H1 (cell line): ENCODE results near the gene RIC8A. TPM values are rescaled to one million over a fixed set of nuclear protein-coding genes. Genes with fewer than 3 reads are reported as not detected.

Source experiments
- CTCF ChIA-PET: fragments of 300-600 bp; sonication (Branson Sonifier 250); formaldehyde crosslinking; loops from one replicate; lab custom pipeline; 2021; ENCODE audit not compliant: partially characterized antibody; lab: Charles Lee
- POLR2A ChIA-PET: fragments of 300-600 bp; sonication (Branson Sonifier 250); formaldehyde crosslinking; loops from one replicate; lab custom pipeline; 2021; ENCODE audit warnings: inconsistent platforms; ENCODE audit not compliant: partially characterized antibody; lab: Charles Lee
- DNase-seq, 2 experiments: peaks; one replicate each; pipeline versions ENCODE4 v3.0.0 to v3.0.0-alpha.2; 2010 to 2022; ENCODE audit warnings: low spot score in 2 of 2, low read depth in 1 of 2, mixed read lengths in 1 of 2
- FAIRE-seq: peaks from 2 replicates; lab custom pipeline; 2011; peaks lifted over from hg19 to GRCh38; lab: Jason Lieb, UNC
- H2AFZ ChIP-seq: 2 replicates; pipeline ENCODE4 v1.8.1; 2012; ENCODE audit warnings: low read length, inconsistent platforms
- H2AK5ac ChIP-seq: 2 replicates; pipeline ENCODE4 v1.6.1; 2013; ENCODE audit warnings: low read depth, low read length
- H2BK120ac ChIP-seq: replicated peaks from 2 replicates; pipeline ENCODE3; 2013; ENCODE audit warnings: low read depth, low read length, inconsistent platforms
- H2BK12ac ChIP-seq: 2 replicates; pipeline ENCODE4 v1.6.1; 2013; ENCODE audit warnings: low read depth, low read length
- H2BK15ac ChIP-seq: 2 replicates; pipeline ENCODE4 v1.6.1; 2013; ENCODE audit warnings: low read length
- H2BK20ac ChIP-seq: 2 replicates; pipeline ENCODE4 v1.6.1; 2013; ENCODE audit warnings: low read length
- H2BK5ac ChIP-seq: 2 replicates; pipeline ENCODE4 v1.6.1; 2013; ENCODE audit warnings: low read depth, low read length
- H3K14ac ChIP-seq: 2 replicates; pipeline ENCODE4 v1.6.1; 2013; ENCODE audit warnings: inconsistent platforms; ENCODE audit not compliant: insufficient read length
- H3K18ac ChIP-seq: 2 replicates; pipeline ENCODE4 v1.6.1; 2013; ENCODE audit warnings: low read length; ENCODE audit errors: extremely low read depth
- H3K23ac ChIP-seq: 2 replicates; pipeline ENCODE4 v1.6.1; 2013; ENCODE audit warnings: inconsistent platforms; ENCODE audit not compliant: insufficient read length
- H3K23me2 ChIP-seq: 2 replicates; pipeline ENCODE4 v1.6.1; 2013; ENCODE audit warnings: low read depth, low read length
- H3K27ac ChIP-seq: 2 replicates; pipeline ENCODE4 v1.6.1; 2011; ENCODE audit warnings: low read depth, low read length, inconsistent platforms
- H3K27me3 ChIP-seq, 4 experiments: replicated peaks in 1 of 4; 1 replicate in 1 of 4; 2 replicates in 3 of 4; pipeline versions ENCODE4 v1.6.1 to v1.8.1; 2011 to 2013; ENCODE audit warnings: low read length in 3 of 4, mild to moderate bottlenecking in 3 of 4, inconsistent platforms in 2 of 4, mixed read lengths in 2 of 4, moderate library complexity in 1 of 4; ENCODE audit not compliant: control insufficient read depth in 3 of 4, insufficient read depth in 3 of 4; ENCODE audit errors: extremely low read depth in 1 of 4
- H3K36me3 ChIP-seq, 4 experiments: 2 replicates each; pipeline versions ENCODE4 v1.6.1 to v1.8.1; 2011 to 2013; ENCODE audit warnings: mild to moderate bottlenecking in 4 of 4, low read length in 3 of 4, moderate library complexity in 2 of 4, control low read depth in 1 of 4, inconsistent platforms in 1 of 4; ENCODE audit not compliant: insufficient read depth in 4 of 4, control insufficient read depth in 2 of 4
- H3K4ac ChIP-seq: replicated peaks from 2 replicates; pipeline ENCODE3; 2013; ENCODE audit warnings: low read length, low read depth, mixed read lengths, inconsistent platforms; ENCODE audit not compliant: insufficient read length
- H3K4me1 ChIP-seq, 4 experiments: replicated peaks in 1 of 4; 1 replicate in 1 of 4; 2 replicates in 3 of 4; pipeline versions ENCODE4 v1.6.1 to v1.8.1; 2011 to 2013; ENCODE audit warnings: low read length in 3 of 4, inconsistent platforms in 2 of 4, mixed read lengths in 1 of 4; ENCODE audit not compliant: insufficient read depth in 4 of 4, control insufficient read depth in 3 of 4
- H3K4me2 ChIP-seq, 2 experiments: 2 replicates each; pipeline versions ENCODE4 v1.6.1 to v1.8.1; 2011 to 2013; ENCODE audit warnings: low read depth in 2 of 2, low read length in 2 of 2, control low read depth in 1 of 2, inconsistent platforms in 1 of 2, mild to moderate bottlenecking in 1 of 2; ENCODE audit not compliant: insufficient read depth in 1 of 2
- H3K4me3 ChIP-seq, 4 experiments: fragments of 200-600, 300-600 bp in 1 of 4; sonication (generic), shearing (Covaris generic), sonication (Bioruptor Twin) in 1 of 4; 2 replicates each; pipeline versions ENCODE4 v1.5.1 to v1.8.1; 2011 to 2016; ENCODE audit warnings: low read length in 4 of 4, low read depth in 3 of 4, control low read depth in 2 of 4, inconsistent platforms in 2 of 4, mild to moderate bottlenecking in 2 of 4, mixed read lengths in 1 of 4, moderate library complexity in 1 of 4; ENCODE audit not compliant: insufficient read depth in 2 of 4; ENCODE audit errors: extremely low read depth in 1 of 4
- H3K56ac ChIP-seq: replicated peaks from 2 replicates; pipeline ENCODE3; 2013; ENCODE audit warnings: low read depth, mild to moderate bottlenecking, mixed read lengths, low read length, inconsistent platforms; ENCODE audit not compliant: insufficient read length
- H3K79me1 ChIP-seq: 2 replicates; pipeline ENCODE4 v1.6.1; 2013; ENCODE audit warnings: low read depth, low read length, control low read depth
- H3K79me2 ChIP-seq, 2 experiments: 2 replicates each; pipeline versions ENCODE4 v1.6.1 to v1.8.1; 2012 to 2013; ENCODE audit warnings: low read length in 2 of 2, mild to moderate bottlenecking in 2 of 2, inconsistent platforms in 1 of 2; ENCODE audit not compliant: insufficient read depth in 2 of 2, control insufficient read depth in 1 of 2
- H3K9ac ChIP-seq, 4 experiments: replicated peaks in 1 of 4; 1 replicate in 1 of 4; 2 replicates in 3 of 4; pipeline versions ENCODE4 v1.6.1 to v1.8.1; 2011 to 2013; ENCODE audit warnings: low read depth in 3 of 4, low read length in 3 of 4, control low read depth in 2 of 4, mild to moderate bottlenecking in 2 of 4, moderate library complexity in 2 of 4, inconsistent platforms in 1 of 4; ENCODE audit errors: extremely low read depth in 1 of 4
- H3K9me3 ChIP-seq, 2 experiments: 2 replicates each; pipeline versions ENCODE4 v1.6.1 to v1.8.1; 2012 to 2013; ENCODE audit warnings: mild to moderate bottlenecking in 2 of 2, moderate library complexity in 2 of 2, control low read depth in 1 of 2, inconsistent platforms in 1 of 2, low read depth in 1 of 2, low read length in 1 of 2, mixed read lengths in 1 of 2; ENCODE audit not compliant: insufficient read depth in 2 of 2
- H4K20me1 ChIP-seq, 2 experiments: replicated peaks in 1 of 2; 2 replicates each; pipeline versions ENCODE3 to v1.8.1; 2011 to 2013; ENCODE audit warnings: inconsistent platforms in 2 of 2, low read length in 2 of 2, mild to moderate bottlenecking in 1 of 2; ENCODE audit not compliant: insufficient read depth in 2 of 2, control insufficient read depth in 1 of 2
- H4K5ac ChIP-seq: 2 replicates; pipeline ENCODE4 v1.6.1; 2013; ENCODE audit warnings: low read length, low read depth, mixed read lengths, inconsistent platforms; ENCODE audit not compliant: insufficient read length
- H4K8ac ChIP-seq: 2 replicates; pipeline ENCODE4 v1.8.0; 2013; ENCODE audit warnings: mild to moderate bottlenecking, moderate library complexity, low read length, inconsistent platforms; ENCODE audit not compliant: insufficient read depth; ENCODE audit errors: extremely low read depth
- H4K91ac ChIP-seq: replicated peaks from 2 replicates; pipeline ENCODE3; 2013; ENCODE audit warnings: low read length, mixed read lengths, inconsistent platforms; ENCODE audit not compliant: insufficient read length
- BCL11A ChIP-seq, 2 experiments: IDR thresholded peaks; one replicate each; pipeline ENCODE4 v1.6.1; 2011; ENCODE audit warnings: low read depth in 2 of 2, low read length in 2 of 2, mild to moderate bottlenecking in 2 of 2
- CBX8 ChIP-seq: fragments of 300-800, 300-1000 bp; sonication (generic); IDR thresholded peaks from 2 replicates; pipeline ENCODE4 v1.7.1; 2016; ENCODE audit warnings: low read depth, low read length, borderline replicate concordance
- GABPA ChIP-seq: IDR thresholded peaks from 2 replicates; pipeline ENCODE4 v1.6.1; 2011; ENCODE audit warnings: mild to moderate bottlenecking, low read length, moderate library complexity, borderline replicate concordance; ENCODE audit not compliant: insufficient read depth
- GTF2F1 ChIP-seq: IDR thresholded peaks from 2 replicates; pipeline ENCODE4 v1.6.1; 2012; ENCODE audit warnings: low read depth, low read length, improper control_type of control experiment, borderline replicate concordance
- PHF8 ChIP-seq: fragments of 200-600 bp; sonication (generic); conservative IDR thresholded peaks from 2 replicates; pipeline ENCODE4 v1.7.1; 2012; ENCODE audit warnings: low read depth, mild to moderate bottlenecking, inconsistent platforms, low read length, moderate library complexity
- RFX5 ChIP-seq: IDR thresholded peaks from 2 replicates; pipeline ENCODE4 v1.6.1; 2011; ENCODE audit warnings: low read depth, low read length, improper control_type of control experiment, borderline replicate concordance
- RXRA ChIP-seq: IDR thresholded peaks from 2 replicates; pipeline ENCODE4 v1.6.1; 2011; ENCODE audit warnings: low read depth, mild to moderate bottlenecking, low read length, moderate library complexity; ENCODE audit not compliant: insufficient read depth
- SIN3A ChIP-seq, 2 experiments: IDR thresholded peaks in 1 of 2; conservative IDR thresholded peaks in 1 of 2; 2 replicates each; pipeline ENCODE4 v1.6.1; 2011 to 2012; ENCODE audit warnings: low read length in 2 of 2, improper control_type of control experiment in 1 of 2, low read depth in 1 of 2, mild to moderate bottlenecking in 1 of 2
- SIRT6 ChIP-seq: IDR thresholded peaks from one replicate; pipeline ENCODE4 v1.7.1; 2012; ENCODE audit warnings: low read length, inconsistent platforms
- SIX5 ChIP-seq: IDR thresholded peaks from 2 replicates; pipeline ENCODE4 v1.6.1; 2011; ENCODE audit warnings: mild to moderate bottlenecking, low read depth, low read length
- TAF1 ChIP-seq: IDR thresholded peaks from 2 replicates; pipeline ENCODE4 v1.6.1; 2011; ENCODE audit warnings: mild to moderate bottlenecking, low read depth, low read length
- TCF12 ChIP-seq: IDR thresholded peaks from 2 replicates; pipeline ENCODE4 v1.6.1; 2011; ENCODE audit warnings: low read depth, mild to moderate bottlenecking, low read length
- WGBS, 2 experiments: shearing (Covaris generic) in 1 of 2; methylation state at CpG; one replicate each; pipeline versions ENCODE4 v1.1.6 to v1.1.7; 2013 to 2015; ENCODE audit warnings: low lambda C conversion rate in 2 of 2, mixed read lengths in 2 of 2, inconsistent platforms in 1 of 2, low coverage in 1 of 2, missing lambda C conversion rate in 1 of 2; ENCODE audit not compliant: insufficient replicate concordance in 2 of 2, insufficient coverage in 1 of 2, insufficient read length in 1 of 2; ENCODE audit errors: extremely low coverage in 1 of 2, missing lambda C conversion rate in 1 of 2; 5-methylcytosine and 5-hydroxymethylcytosine counted together
- polyA plus RNA-seq, 7 experiments: library from polyadenylated mRNA; depleted of rRNA in 3 of 7; stranded (reverse) in 5 of 7; unstranded in 2 of 7; fragments of >200 nt in 5 of 7; fragments of 200-250 nt in 2 of 7; gene quantifications; 1 replicate in 5 of 7; 2 replicates in 1 of 7; 4 replicates in 1 of 7; pipeline versions ENCODE4 v1.2.1 to v1.2.3, GENCODE V29; 2011 to 2013; ENCODE audit warnings: missing spikeins in 2 of 7, mixed read lengths in 2 of 7
- total RNA-seq: library from RNA; stranded (reverse); fragmentation: NEBNext Ultra II Directional; extraction: Animal tissue kit (Norgen Biotek cat#: 25700); gene quantifications from 2 replicates; pipeline ENCODE4 v1.2.1, GENCODE V29; 2021
- TF ChIP-seq, protein P1 (sequence below): IDR thresholded peaks from 2 replicates; pipeline ENCODE4 v1.6.1; 2012; ENCODE audit warnings: inconsistent platforms

The RIC8A gene
- total and polyA plus RNA-seq, 2 of the 8 experiments (the other 6 are each of a cell fraction or from before 2014, with no cell fraction given), result 67.0 to 105 TPM

DNA sequence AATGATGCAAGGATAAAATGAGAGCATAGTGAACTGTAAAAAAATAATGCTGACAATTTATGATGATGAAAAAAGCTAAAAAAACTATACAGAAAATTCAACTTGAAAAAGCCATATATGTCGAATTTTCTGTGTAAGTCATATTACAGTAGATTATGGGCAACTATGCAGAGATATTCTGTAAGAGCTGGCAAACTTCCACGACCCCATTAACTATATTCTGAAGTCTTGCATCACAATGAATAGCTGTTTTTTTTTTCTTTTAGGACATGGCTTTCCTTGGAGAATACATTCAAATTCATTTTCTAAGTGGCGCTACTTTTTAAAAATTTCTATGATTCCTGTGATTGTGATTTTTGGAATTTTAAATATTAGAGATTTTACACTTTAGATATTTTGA lies 47.7 kb downstream of the RIC8A start:
- Histone ChIP-seq H3K56ac (no peak overlapping the region), H2BK20ac (no peak overlapping the region), H2BK15ac (no peak overlapping the region), H3K4me1 (no peaks in the 10 kb centered on the region), H3K4ac (no peak overlapping the region), H3K4me2 (no peak overlapping the region), H2BK5ac (no peak overlapping the region), H2BK12ac (no peak overlapping the region), H2BK120ac (no peak overlapping the region), H3K9me3 (no peaks in the 10 kb centered on the region), H2AK5ac (no peak overlapping the region), H4K20me1 (no peaks in the 10 kb centered on the region), H4K91ac (no peak overlapping the region), H3K23me2 (peaks cover 8% of the 10 kb centered on the region), H4K5ac (no peak overlapping the region), H3K9ac (no peak overlapping the region), H3K36me3 (peaks cover 8 to 22% (median 14%) of the 10 kb centered on the region in 4 experiments), H3K79me1 (no peaks in the 10 kb centered on the region), H3K79me2 (no peaks in the 10 kb centered on the region), H3K14ac (no peak overlapping the region), H3K18ac (no peak overlapping the region), H3K4me3 (no peak overlapping the region), H3K23ac (no peak overlapping the region), H3K27ac (no peak overlapping the region), H2AFZ (no peak overlapping the region), H4K8ac (no peak overlapping the region), H3K27me3 (no peaks in the 10 kb centered on the region)
- CTCF ChIA-PET, result interaction anchor here (0.9 to 9.8 kb wide), 5 partner anchors 14 to 121 kb away, joined by 4 to 212 read pairs (median 88); partner anchors contain the start of genes B4GALNT4, NLRP6 and PSMD13
- WGBS, 2 experiments, result 83% methylated on average over 3 of the region's 3 CpGs; no CpG with 5 or more reads in 1 of the 2 experiments
- POLR2A ChIA-PET, result no interaction called here
- FAIRE-seq (no peak), DNase-seq (no peak)
- TF ChIP-seq RXRA (no peak), CBX8 (no peak), BCL11A (IDR thresholded peaks at IDR 0.05; ENCODE audit: low read depth in 2 of 2, low read length in 2 of 2) (no peak), GTF2F1 (no peak), GABPA (no peak), PHF8 (no peak), SIN3A (conservative IDR thresholded peaks at IDR 0.05 in 1 of 2, IDR thresholded peaks at IDR 0.05 in 1 of 2; ENCODE audit: low read depth in 1 of 2, low read length in 2 of 2) (no peak), SIX5 (no peak), RFX5 (no peak), TAF1 (no peak), TCF12 (no peak), SIRT6 (no peak)
- TF ChIP-seq, protein P1, sequence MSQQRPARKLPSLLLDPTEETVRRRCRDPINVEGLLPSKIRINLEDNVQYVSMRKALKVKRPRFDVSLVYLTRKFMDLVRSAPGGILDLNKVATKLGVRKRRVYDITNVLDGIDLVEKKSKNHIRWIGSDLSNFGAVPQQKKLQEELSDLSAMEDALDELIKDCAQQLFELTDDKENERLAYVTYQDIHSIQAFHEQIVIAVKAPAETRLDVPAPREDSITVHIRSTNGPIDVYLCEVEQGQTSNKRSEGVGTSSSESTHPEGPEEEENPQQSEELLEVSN, result no peak
